NK-92 treated with Interleukin-12 subunit alpha and Interleukin-12 subunit beta, amount 100 ng/mL, for 24 hours (cell line): ENCODE data around the gene IFI6.
"Not testable (repeated sequence)": the region's sequence is repeated elsewhere in the genome, so short reads cannot be mapped to it uniquely, and the experiment has no call there.

ENCODE experiments used
- DNase-seq: peaks from one replicate; lab custom pipeline; 2025; lab: John Stamatoyannopoulos, UW

The IFI6 gene

GRCh38 chr1:27650539-27651175, 21.3 kb downstream of the IFI6 start:
- no peak for DNase-seq

DNA sequence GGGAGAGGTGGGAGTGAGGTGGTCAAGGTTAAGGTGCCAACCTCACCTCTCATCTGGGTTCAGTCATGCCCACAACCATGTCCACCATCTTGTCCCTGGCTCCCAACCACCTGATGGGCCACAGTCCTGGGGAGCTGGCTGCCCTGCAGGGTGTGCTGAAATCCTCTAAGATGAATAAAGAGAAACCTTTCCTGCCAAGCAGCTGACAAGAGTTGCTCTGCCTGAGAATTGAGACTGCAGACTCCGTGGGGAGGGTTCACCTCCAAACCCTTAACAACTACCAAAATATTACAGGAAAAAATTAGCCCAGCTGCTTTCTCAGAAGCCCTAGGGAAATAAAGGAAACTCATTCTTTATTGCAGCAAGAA, 21.8 kb downstream of the IFI6 start:
- no peak for DNase-seq

DNA sequence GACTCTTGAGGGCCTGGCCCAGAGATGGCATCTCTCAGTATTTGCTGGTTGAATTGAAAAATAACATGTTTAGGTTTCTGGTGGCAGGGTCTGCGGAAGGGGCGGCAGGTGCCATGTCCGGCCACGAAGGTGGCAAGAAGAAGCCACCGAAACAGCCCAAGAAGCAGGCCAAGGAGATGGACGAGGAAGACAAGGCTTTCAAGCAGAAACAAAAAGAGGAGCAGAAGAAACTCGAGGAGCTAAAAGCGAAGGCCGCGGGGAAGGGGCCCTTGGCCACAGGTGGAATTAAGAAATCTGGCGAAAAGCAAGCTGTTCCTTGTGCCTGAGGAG, 22.7 kb downstream of the IFI6 start:
- no peak for DNase-seq

DNA sequence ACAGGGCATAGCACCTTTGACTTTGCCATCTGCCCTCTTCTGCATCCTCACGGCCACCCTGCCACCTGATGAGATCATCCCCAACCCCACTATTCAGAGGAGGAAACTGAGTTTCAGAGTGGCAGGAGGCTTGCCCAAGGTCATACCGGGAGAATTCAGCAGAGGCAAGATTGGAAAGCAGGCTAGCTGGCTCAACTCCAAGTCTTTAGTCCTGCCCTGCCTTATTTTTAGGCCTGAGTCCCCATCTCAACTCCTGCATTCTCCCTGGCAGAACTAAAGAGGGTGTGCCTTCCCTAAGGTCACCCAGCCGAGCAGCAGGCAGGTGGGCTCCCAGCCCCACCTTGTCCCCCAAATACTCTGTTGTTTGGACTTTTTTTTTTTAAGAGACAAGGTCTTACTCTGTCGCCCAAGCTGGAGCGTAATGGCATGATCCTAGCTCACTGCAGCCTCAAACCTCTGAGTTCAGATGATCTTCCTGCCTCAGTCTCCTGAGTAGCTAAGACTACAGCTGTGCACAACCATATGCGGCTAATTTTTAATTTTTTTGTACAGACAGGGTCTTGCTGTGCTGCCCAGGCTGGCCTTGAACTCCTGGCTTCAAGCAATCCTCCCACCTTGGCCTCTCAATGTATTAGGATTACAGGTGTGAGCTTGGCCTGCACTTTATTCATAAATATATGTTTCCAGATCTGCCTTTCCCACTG, 23.2 kb downstream of the IFI6 start:
- DNase-seq, result no peak

- DNase-seq, result no peak
Observed at GRCh38 chr1:27647328-27647727, 24.7 kb downstream of the IFI6 start.

GRCh38 chr1:27646676-27647075, 25.3 kb downstream of the IFI6 start:
- DNase-seq, result no peak

DNA sequence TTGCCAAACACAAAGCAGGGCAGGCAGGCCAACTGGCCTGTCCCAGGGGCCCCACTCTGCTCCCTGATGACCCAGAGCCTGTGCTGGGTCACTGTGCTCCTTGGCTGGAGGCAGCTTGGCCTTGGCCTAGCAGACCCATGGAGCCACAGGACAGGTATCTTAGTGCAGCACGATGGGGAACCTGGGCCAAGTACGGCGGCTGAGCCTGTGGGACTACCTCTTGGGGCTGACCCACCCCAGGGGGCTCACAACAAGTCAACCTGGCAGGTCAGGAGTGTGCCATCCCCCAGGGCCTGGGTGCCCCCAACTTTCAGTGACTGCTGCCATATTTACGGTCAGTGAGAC, 26.9 kb downstream of the IFI6 start:
- no peak for DNase-seq

DNA sequence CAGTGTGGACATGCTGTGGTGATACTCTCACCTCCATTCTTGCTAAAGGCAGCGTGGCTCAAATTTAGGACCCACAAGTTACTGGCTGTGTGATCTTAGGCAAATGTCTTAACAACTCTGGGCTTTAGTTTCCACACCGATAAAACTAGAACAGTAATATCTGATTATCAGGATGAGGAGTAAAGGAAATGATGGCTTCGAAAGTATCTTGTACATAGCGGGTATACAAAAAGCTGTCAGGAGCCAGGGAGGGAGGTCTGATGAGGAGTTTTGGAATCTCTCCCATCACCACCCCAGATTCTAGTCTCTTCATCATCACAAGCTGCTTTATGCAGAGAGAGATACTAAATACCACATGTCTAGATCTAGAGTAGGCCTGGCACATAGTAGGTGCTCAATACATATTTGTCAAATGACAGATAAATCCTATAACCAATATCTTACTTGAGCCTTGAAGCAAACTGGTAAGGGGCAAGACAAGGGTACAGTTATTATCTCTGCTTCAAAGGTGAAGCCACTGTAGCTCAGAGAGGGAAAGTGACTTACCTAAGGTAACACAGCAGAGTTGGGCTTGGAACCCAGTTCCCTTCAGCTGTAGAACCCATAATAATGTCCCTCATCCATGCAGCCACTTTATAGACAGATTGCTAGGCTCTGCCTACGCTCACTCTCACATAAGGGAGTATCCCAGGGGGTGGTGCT, 27.5 kb downstream of the IFI6 start:
- no peak for DNase-seq

DNA sequence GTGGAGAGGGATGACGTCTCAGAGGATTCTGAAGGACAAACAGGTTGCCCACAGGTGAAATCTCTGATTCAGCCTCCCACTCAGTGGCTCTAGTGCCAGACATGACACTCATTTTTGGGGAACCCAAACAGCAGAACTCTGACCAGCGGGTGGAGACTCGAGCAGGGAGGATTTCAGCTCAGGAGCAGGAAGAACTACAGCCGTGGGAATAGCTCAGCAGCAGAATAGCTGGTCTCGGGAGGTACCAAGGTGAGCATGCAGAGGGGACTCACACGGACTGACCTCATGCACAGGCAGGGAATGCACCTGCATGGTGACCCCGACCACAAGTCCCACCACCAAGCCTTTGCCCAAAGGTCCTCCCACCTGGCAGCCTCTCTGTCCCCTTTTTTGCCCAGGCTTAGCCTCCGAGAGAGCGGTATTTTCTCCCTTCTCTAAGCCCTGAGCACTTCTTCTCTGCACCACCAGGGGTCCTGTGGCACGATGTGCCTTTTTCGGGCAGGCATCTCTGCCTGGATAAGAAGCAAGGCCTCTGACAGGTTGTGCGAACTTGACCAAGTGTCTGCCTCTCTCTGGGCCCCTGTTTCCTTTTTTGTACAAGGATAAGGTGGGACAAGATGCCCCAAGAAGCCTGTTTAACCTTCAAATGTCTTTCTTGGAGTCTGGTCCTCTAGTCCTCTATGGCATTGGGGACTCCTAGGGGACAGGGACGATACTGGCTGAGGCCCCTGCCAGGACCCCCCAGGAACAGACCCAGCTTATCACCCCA, 28.2 kb downstream of the IFI6 start:
- DNase-seq, result peak; percentile 23

- DNase-seq, result not testable (repeated sequence)
Observed at GRCh38 chr1:27640514-27640913, 31.5 kb downstream of the IFI6 start.

DNA sequence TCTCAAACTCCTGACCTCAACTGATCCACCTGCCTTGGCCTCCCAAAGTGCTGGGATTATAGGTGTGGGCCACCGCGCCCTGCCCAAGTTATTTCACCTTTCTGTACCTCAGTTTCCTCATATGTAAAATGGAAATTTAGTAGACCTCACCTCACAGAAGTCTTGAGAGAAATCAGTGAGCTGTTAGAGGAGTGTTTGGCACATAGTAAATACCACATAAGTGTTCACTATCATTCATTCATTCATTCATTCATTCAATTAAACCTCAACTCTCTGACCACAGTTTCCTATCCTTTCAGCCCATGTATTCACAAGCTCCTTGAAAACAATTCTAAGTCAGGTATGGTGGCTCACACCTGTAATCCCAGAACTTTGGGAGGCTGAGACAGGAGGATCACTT, 33.2 kb downstream of the IFI6 start:
- DNase-seq, result no peak

GRCh38 chr1:27638047-27638734, 33.8 kb downstream of the IFI6 start:
- no peak for DNase-seq

DNA sequence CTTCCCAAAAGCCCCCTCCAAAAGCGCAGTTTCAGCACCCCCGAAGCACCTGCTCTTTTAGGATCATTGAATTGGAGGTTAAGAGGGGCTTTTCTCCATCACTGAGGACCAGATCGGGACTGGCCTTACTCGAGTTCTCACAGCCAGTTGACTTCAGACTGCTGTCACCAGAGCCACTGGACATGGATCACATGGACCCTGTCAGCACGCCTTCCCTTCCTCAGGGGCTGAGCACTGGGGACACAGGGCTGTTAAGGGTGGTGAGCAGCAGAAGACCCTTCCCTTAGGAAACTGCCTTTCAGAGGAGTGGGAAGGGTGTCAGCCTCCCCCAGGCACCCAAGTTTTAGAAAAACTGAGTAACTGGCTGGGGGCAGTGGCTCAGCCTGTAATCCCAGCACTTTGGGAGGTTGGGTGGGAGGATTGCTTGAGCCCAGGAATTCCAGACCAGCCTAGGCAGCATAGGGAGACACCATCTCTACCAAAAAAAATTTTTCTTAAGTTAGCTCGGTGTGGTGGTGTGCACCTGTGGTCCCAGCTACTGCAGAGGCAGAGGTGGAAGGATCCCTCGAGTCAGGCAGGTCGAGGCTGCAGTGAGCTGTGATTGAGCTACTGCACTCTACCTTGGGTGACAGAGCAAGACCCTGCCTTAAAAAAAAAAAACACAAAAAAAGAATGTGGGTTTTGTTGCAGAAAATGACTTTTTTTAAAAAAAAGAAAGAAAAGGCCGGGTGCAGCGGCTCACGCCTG, 36.4 kb downstream of the IFI6 start:
- DNase-seq, result no peak

- no peak for DNase-seq
Observed at GRCh38 chr1:27634985-27635367, 37.0 kb downstream of the IFI6 start, which contains the start of gene FGR. FGR (minus strand) TSS chr1:27635185; CDS start chr1:27623916, 11,269 bp downstream.

DNA sequence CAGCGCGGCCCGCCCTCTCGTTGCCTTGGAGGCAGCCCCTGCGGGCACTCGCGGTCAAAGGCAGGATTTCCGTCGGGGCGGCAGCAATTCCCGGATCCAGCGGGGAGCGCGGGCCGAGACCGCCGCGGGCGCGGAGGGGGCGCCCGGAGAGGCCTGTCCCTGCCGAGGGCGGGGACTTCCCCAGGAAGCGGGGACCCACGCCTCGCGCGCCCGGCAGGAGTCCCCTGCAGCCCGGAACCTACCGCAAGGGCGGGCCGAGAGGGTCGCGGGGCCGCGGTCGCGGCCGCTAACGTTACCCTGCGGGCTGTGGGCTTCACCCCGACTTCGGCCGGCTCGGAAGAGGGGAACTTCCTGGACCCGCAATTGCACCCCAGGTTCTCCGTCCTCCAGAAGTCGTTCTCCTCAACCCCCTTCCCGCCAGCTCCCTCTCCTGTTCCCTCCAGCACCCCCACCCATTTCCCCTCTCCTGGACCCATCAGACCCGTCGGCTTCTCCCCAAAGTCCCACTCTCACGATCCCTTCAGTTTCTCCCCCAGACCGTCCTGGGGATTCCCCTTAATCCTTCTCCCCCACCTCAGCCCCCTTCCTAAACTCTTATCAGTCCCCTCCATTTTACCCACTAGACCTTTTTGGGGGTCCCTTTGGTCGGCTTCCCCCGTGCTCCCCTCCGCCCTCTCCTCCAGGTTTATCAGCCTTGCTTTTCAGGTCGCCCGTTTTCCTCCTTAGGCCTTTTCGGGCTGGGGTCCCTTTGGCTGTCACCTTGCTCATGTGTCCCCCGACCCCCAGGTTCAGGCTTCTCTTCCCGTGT, 37.6 kb downstream of the IFI6 start:
- DNase-seq, result peak; percentile 49

GRCh38 chr1:27633640-27634176, 38.3 kb downstream of the IFI6 start:
- no peak for DNase-seq

DNA sequence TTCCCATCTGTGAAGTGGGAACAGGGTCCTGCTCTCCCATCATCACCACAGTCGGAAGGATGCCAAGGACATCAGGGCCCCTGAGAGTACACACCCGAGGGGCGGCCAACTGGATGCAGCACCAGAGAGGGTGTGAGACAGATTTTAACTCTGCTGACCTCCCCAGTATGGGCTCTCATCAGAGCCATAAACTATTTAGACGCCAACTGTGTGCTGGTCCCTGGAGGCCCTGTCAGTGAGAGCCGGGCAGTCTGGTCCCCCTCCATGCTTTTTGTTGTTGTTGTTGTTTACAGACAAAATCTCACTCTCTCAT, 38.7 kb downstream of the IFI6 start:
- peak; percentile 65 for DNase-seq

DNA sequence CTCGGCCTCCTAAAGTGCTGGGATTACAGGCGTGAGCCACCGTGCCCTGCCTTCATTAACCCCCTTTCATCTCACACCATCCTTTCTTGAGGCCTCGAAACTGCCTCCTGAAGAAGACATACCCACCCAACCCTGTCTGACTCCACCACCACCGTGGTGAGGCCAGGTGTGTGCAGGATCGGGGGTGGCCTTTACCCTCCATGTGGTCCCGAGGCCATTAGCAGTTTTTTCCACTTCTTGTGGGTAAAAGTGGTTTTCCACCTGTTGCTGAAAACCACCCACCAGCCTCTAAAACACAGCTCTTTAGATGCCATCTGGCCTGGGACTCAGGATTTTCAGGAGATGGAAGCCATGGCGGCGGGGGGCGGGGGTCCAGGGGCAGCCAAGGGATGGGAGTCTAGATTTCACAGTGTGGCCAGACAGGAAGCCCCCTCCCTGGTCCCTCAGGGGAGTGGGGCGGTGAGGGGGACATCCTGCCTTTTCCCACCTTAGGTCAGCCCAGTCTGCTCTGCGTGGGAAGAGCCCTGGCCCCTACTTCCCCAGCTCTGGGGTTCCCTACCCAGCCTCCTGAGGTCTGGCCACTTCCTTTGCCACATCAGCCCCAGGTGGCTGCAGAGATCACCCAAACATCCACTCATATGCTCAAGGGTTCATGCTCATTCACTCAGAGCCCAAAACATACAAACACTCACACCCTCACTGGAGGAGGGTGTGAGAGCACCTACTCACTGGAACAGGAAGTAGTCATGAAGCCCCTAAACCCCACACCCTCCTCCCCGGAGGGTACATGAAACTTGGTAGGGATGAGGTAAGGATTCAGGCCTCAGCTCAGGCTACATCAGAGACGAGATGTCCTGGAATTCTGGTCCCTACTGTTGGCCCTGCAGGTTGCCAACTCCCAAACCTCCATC, 39.4 kb downstream of the IFI6 start:
- peak; percentile 76 for DNase-seq

GRCh38 chr1:27630859-27631491, 41.0 kb downstream of the IFI6 start:
- DNase-seq, result no peak
